ENCODE results near the gene GCNT1.
"Not testable (repeated sequence)": the region's sequence is repeated elsewhere in the genome, so short reads cannot be mapped to it uniquely, and the experiment has no call there.

The GCNT1 gene
- total RNA-seq, result 8.4 reads per million, percentile 28 among the genes with 10 or more reads in this experiment

- DNase-seq, result peak; percentile 80
Measured at GRCh38 chr9:76458903-76459693, at the start of gene GCNT1. Gene GCNT1 (plus strand): TSS chr9:76459182. CDS start chr9:76502382, 43,200 bp downstream.

- no peak for DNase-seq
Measured at GRCh38 chr9:76412638-76413037, 46.3 kb upstream of the GCNT1 start.

- no peak for DNase-seq
Measured at GRCh38 chr9:76413658-76414057, 45.3 kb upstream of the GCNT1 start.

GRCh38 chr9:76414661-76415060 is 44.3 kb upstream of the GCNT1 start:
- no peak for DNase-seq

GRCh38 chr9:76415154-76415553 is 43.8 kb upstream of the GCNT1 start:
- no peak for DNase-seq

GRCh38 chr9:76415731-76416130 is 43.3 kb upstream of the GCNT1 start:
- DNase-seq, result no peak

- DNase-seq, result no peak
Measured at GRCh38 chr9:76417394-76417793, 41.6 kb upstream of the GCNT1 start.

- no peak for DNase-seq
Measured at GRCh38 chr9:76419782-76420380, 39.1 kb upstream of the GCNT1 start.

GRCh38 chr9:76423216-76424177 is 35.5 kb upstream of the GCNT1 start:
- DNase-seq, result no peak

GRCh38 chr9:76424491-76424890 is 34.5 kb upstream of the GCNT1 start:
- DNase-seq, result no peak

GRCh38 chr9:76425677-76426453 is 33.1 kb upstream of the GCNT1 start:
- DNase-seq, result no peak

GRCh38 chr9:76426807-76427419 is 32.1 kb upstream of the GCNT1 start:
- no peak for DNase-seq

- DNase-seq, result no peak
Measured at GRCh38 chr9:76431601-76432000, 27.4 kb upstream of the GCNT1 start.

GRCh38 chr9:76433406-76433805 is 25.6 kb upstream of the GCNT1 start:
- no peak for DNase-seq

GRCh38 chr9:76433836-76434235 is 25.1 kb upstream of the GCNT1 start:
- no peak for DNase-seq

GRCh38 chr9:76434897-76435296 is 24.1 kb upstream of the GCNT1 start:
- DNase-seq, result not testable (repeated sequence)

GRCh38 chr9:76437017-76437699 is 21.8 kb upstream of the GCNT1 start:
- DNase-seq, result not testable (repeated sequence)

- DNase-seq, result no peak
Measured at GRCh38 chr9:76438841-76439588, 20.0 kb upstream of the GCNT1 start.

GRCh38 chr9:76441551-76442322 is 17.2 kb upstream of the GCNT1 start:
- no peak for DNase-seq

- DNase-seq, result no peak
Measured at GRCh38 chr9:76443887-76444286, 15.1 kb upstream of the GCNT1 start.
